ELR (cell line): ENCODE data around the gene NCAM1.
A peak's percentile ranks its signal among the peaks of the same experiment; 100 is the strongest.

ENCODE experiments used
- DNase-seq: peaks from one replicate; pipeline ENCODE4 v3.0.0-alpha.2; 2015; ENCODE audit warnings: low read depth

The NCAM1 gene

GRCh38 chr11:113201054-113201818 is 240.0 kb downstream of the NCAM1 start:
- DNase-seq, result no peak

DNA sequence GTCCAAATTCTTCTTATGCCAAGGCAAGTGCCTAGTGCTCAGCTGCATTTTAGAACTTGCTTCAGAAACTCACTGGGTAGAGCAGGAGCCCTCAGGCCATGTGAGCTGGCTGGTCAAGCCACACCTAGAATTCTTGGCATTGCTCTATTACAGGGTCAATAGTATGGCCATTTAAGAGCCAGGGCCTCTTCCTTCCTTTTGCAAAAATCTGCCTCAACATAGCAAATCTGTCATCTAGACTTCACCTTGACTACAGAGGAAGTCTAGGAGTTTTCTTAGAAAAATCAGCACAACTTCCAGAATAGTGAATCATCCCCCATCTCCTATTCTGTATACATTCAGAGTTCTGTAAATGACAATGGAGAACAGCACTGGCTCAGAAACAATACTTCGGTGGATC is 241.2 kb downstream of the NCAM1 start:
- DNase-seq, result peak; percentile 66

- no peak for DNase-seq
Observed at GRCh38 chr11:113203141-113203753, 242.0 kb downstream of the NCAM1 start.

- DNase-seq, result peak; percentile 11
Observed at GRCh38 chr11:113204280-113204679, 243.1 kb downstream of the NCAM1 start.

- DNase-seq, result no peak
Observed at GRCh38 chr11:113213549-113213948, 252.3 kb downstream of the NCAM1 start.

DNA sequence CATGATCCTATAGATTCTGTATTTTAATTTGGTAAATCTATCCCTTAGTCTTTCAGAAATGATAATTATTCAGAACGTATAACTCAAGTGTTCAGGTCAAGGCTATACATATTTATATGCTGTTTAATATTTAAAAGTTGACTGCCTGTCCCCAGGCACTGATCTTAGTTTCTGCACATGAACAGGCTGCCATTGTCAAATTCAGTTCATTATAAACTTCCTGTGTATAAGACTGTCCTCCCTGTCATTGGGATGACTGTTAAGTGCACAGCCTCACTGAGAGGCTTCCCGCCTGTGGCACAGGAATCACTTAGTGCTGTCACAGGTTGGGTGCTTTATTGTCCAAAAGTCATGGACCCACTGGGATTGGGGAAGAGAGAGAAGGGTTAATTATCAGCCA is 261.0 kb downstream of the NCAM1 start:
- DNase-seq, result no peak

DNA sequence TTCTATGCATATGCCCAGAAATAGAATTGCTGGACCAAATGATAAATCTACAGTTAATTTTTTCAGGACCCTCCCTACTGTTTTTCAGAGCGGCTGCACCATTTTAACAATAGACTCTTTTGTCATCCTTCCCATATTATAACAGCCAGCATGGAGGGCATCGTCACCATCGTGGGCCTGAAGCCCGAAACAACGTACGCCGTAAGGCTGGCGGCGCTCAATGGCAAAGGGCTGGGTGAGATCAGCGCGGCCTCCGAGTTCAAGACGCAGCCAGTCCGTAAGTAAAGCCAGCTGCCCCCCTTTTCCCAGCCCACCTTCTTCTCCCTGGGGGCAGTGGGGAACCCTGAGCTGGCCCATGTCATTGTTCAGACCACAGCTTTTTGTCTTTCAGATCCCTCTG is 273.7 kb downstream of the NCAM1 start:
- DNase-seq, result no peak

DNA sequence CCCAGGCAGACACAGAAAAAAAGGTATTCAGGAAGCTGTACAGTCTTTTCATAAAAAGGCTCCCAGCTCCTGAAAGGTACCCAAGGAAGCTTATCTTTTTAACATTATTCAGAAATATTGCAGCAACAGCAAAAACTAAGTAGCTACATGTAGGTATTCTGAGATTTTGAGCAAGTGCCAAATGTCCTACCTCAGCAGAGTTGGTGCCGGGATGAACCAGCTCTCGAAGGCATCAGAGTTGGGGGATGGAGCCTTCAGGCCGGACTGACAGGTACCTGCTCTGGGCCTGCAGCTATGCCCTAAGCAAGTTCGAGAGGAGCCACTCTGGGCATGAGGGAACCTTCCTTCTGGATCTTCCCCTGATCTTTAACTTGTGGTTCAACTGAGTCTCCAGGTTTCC is 276.0 kb downstream of the NCAM1 start:
- DNase-seq, result no peak

DNA sequence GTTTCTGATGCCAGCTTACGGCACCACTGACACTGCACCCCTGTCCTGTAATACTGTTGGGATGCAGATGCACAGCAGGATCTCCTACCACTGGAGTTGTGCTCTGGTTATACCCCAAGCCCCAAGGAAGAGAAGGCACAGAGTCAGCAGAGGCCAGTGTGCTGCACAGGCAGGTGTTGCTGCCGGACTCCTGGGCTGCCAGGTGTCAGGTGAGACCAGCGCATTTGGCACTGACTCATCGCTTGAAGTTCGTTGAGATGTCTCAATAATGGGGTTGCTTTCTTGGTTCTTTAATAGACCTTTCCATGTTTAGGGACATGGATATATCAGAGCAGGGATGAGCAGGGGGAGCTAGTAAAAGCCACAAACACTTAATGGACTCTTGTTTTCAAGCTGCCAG is 277.5 kb downstream of the NCAM1 start:
- DNase-seq, result no peak

GRCh38 chr11:113240389-113240788 is 279.2 kb downstream of the NCAM1 start:
- DNase-seq, result no peak

GRCh38 chr11:113240790-113241635 is 279.8 kb downstream of the NCAM1 start:
- DNase-seq, result no peak

DNA sequence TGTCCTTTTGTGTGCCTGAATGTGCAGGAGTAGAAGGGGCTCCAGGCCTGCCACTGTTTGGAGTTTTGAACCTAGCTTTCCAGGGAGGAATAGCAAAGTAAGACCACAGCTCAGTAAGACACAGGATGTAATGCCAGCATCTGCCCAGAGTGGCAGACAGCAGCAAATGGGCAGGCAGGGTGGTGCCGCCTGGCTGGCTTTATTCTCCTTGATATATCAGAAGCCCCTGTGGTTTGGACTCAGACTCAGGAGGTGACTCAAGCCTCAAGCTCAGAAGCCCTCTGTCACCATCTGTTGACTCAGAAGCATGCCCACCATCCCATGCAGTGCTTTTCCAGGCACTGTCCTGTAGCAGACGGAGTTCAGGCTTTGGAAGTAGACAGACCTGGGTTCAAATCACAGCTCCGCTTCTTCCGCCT is 280.4 kb downstream of the NCAM1 start:
- DNase-seq, result peak; percentile 31

GRCh38 chr11:113242060-113242459 is 280.8 kb downstream of the NCAM1 start:
- no peak for DNase-seq

- peak; percentile 55 for DNase-seq
Observed at GRCh38 chr11:113242767-113243397, 281.7 kb downstream of the NCAM1 start.

DNA sequence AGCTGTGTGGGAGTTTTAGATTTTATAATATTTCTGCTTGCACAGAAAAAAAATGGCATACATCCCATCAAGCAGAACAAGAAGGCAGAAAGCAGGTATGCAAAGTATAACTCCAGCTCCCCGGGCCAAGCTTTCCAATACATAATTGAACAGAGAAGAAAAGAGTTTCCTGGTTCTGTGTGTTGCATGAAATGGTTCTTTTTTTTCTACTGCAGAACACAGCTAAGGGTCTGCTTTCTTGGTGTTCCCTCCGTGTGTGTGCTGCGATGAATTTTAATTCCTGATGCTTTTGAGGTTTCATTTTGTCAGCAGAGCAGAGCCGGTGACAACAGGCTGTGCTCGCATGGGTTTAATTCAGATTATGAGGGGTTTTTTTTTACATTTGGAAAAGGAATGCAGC is 282.5 kb downstream of the NCAM1 start:
- DNase-seq, result no peak

DNA sequence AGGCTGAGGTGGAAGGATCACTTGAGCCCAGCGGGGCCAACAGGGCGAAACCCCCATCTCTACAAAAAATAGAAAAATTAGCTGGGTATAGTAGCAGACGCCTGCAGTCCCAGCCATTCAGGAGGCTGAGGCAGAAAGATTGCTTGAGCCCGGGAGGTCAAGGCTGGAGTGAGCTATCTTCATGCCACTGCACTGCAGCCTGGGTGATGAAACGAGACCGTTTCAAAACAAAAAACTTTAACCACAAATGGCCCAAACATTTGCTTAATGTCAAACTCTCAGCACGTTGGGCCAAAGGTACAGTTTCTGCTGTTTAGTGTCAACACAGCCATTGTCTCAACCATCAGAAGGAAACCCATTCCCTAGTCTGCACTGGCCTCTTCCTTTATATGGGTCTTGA is 284.0 kb downstream of the NCAM1 start:
- DNase-seq, result no peak

GRCh38 chr11:113247221-113247620 is 286.0 kb downstream of the NCAM1 start:
- no peak for DNase-seq

GRCh38 chr11:113247966-113248365 is 286.7 kb downstream of the NCAM1 start:
- DNase-seq, result no peak

- DNase-seq, result no peak
Observed at GRCh38 chr11:113248702-113249490, 287.7 kb downstream of the NCAM1 start.

GRCh38 chr11:113249491-113249763 is 288.2 kb downstream of the NCAM1 start:
- DNase-seq, result peak; percentile 21

DNA sequence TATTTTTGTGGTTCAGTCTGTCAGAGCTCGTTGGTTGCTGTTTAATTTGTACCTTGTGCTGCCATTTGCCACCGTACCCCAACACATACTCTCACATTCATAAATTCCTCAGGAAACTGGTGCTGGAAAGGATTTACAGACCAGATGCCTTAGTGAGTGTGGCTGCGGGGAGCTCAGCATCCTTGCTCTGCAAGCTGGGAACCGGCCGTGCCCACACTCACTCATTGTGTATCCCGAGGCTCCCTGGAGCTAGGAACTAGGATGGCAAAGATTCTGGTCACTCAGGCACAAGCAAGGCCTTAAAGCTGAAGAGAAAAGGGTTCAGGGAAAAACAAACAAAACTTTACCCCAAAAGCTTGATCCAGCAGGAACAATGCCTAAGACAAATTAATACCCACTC is 288.6 kb downstream of the NCAM1 start:
- DNase-seq, result no peak

DNA sequence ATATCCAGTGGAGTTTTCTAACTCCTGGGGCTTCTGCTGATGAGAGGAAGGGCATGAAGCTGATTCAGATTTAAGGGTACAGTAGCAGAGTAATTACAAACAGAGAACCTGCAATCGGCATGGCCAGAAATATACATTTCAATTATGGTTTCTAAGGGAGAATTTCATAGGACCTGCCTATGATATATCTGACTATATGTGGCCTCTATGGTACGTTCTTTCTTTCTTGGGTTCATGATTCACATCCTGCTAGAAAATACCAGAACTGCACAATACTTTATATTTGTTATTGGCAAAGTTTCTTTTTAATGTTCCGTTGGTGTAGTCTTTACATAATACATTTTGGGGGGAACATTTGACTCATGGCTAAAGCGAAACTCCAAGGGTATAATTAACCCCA is 290.1 kb downstream of the NCAM1 start:
- peak; percentile 28 for DNase-seq
